ENCODE measurements around the gene ITGA8. TPM values are rescaled to one million over a fixed set of nuclear protein-coding genes. Genes with fewer than 3 reads are reported as not detected.

Gene ITGA8
- total RNA-seq, 1 donor from 2014 or later: 6.9 TPM

GRCh38 chr10:15474671-15475070 is 245.1 kb downstream of the ITGA8 start:
- Mint-ChIP-seq H3K36me3 (ENCODE audit: unreplicated experiment) (no peaks in the 10 kb centered on the region), H3K4me1 (ENCODE audit: unreplicated experiment) (peaks cover 40% of the 10 kb centered on the region), H3K4me3 (ENCODE audit: unreplicated experiment) (no peak overlapping the region), H3K9me3 (ENCODE audit: unreplicated experiment) (peaks cover 5% of the 10 kb centered on the region), H3K27ac (ENCODE audit: unreplicated experiment) (no peak overlapping the region), H3K27me3 (ENCODE audit: unreplicated experiment) (no peaks in the 10 kb centered on the region)
- TF ChIP-seq, protein P1, sequence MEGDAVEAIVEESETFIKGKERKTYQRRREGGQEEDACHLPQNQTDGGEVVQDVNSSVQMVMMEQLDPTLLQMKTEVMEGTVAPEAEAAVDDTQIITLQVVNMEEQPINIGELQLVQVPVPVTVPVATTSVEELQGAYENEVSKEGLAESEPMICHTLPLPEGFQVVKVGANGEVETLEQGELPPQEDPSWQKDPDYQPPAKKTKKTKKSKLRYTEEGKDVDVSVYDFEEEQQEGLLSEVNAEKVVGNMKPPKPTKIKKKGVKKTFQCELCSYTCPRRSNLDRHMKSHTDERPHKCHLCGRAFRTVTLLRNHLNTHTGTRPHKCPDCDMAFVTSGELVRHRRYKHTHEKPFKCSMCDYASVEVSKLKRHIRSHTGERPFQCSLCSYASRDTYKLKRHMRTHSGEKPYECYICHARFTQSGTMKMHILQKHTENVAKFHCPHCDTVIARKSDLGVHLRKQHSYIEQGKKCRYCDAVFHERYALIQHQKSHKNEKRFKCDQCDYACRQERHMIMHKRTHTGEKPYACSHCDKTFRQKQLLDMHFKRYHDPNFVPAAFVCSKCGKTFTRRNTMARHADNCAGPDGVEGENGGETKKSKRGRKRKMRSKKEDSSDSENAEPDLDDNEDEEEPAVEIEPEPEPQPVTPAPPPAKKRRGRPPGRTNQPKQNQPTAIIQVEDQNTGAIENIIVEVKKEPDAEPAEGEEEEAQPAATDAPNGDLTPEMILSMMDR (IDR thresholded peaks at IDR 0.05): no peak
- DNase-seq (ENCODE audit: extremely low spot score, unreplicated experiment): no peak

GRCh38 chr10:15473396-15473767 is 246.3 kb downstream of the ITGA8 start:
- no peaks in the 10 kb centered on the region for H3K27me3 Mint-ChIP-seq (ENCODE audit: unreplicated experiment)
- no peak overlapping the region for H3K4me3 Mint-ChIP-seq (ENCODE audit: unreplicated experiment)
- no peak for DNase-seq (ENCODE audit: extremely low spot score, unreplicated experiment)
- H3K36me3 Mint-ChIP-seq (ENCODE audit: unreplicated experiment): no peaks in the 10 kb centered on the region
- H3K4me1 Mint-ChIP-seq (ENCODE audit: unreplicated experiment): peaks cover 35% of the 10 kb centered on the region
- H3K27ac Mint-ChIP-seq (ENCODE audit: unreplicated experiment): no peak overlapping the region
- TF ChIP-seq, protein P1 (IDR thresholded peaks at IDR 0.05): no peak
- H3K9me3 Mint-ChIP-seq (ENCODE audit: unreplicated experiment): peaks cover 5% of the 10 kb centered on the region

GRCh38 chr10:15472431-15473395 is 247.0 kb downstream of the ITGA8 start:
- Mint-ChIP-seq H3K4me3 (ENCODE audit: unreplicated experiment) (no peak overlapping the region), H3K4me1 (ENCODE audit: unreplicated experiment) (peaks cover 35% of the 10 kb centered on the region), H3K36me3 (ENCODE audit: unreplicated experiment) (no peaks in the 10 kb centered on the region), H3K27ac (ENCODE audit: unreplicated experiment) (no peak overlapping the region), H3K27me3 (ENCODE audit: unreplicated experiment) (no peaks in the 10 kb centered on the region), H3K9me3 (ENCODE audit: unreplicated experiment) (peaks cover 5% of the 10 kb centered on the region)
- TF ChIP-seq, protein P1 (IDR thresholded peaks at IDR 0.05): no peak
- DNase-seq (ENCODE audit: extremely low spot score, unreplicated experiment): no peak

GRCh38 chr10:15472008-15472407 is 247.7 kb downstream of the ITGA8 start:
- TF ChIP-seq, protein P1 (IDR thresholded peaks at IDR 0.05): no peak
- H3K4me1 Mint-ChIP-seq (ENCODE audit: unreplicated experiment): peaks cover 30% of the 10 kb centered on the region
- no peaks in the 10 kb centered on the region for H3K27me3 Mint-ChIP-seq (ENCODE audit: unreplicated experiment)

DNA sequence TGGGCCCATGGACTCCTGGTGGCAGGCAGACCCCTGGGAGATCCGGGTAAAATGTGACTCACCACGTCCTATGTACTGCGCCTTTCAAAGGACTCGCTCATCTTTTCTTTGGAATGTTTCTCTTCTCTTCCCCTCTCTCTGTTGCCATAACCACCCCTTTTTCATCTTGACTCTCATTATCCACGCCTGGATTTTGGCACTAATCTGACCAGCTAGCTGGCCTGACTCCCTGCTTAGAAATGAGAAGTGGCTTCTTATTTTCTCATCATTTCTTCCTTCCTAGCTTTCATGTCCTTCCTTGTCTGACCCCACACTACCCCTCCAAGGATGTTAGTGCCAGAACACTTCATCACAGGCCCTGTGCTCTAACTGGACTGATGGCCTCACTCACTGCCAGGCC is 250.6 kb downstream of the ITGA8 start:
- Mint-ChIP-seq H3K4me3 (ENCODE audit: unreplicated experiment) (no peak overlapping the region), H3K27ac (ENCODE audit: unreplicated experiment) (no peak overlapping the region), H3K4me1 (ENCODE audit: unreplicated experiment) (peaks cover 24% of the 10 kb centered on the region), H3K27me3 (ENCODE audit: unreplicated experiment) (no peaks in the 10 kb centered on the region), H3K36me3 (ENCODE audit: unreplicated experiment) (no peaks in the 10 kb centered on the region), H3K9me3 (ENCODE audit: unreplicated experiment) (no peaks in the 10 kb centered on the region)
- TF ChIP-seq, protein P1 (IDR thresholded peaks at IDR 0.05): no peak
- no peak for DNase-seq (ENCODE audit: extremely low spot score, unreplicated experiment)

More at GRCh38 chr10:15472008-15472407, 247.7 kb downstream of the ITGA8 start:
- H3K9me3 Mint-ChIP-seq (ENCODE audit: unreplicated experiment): peaks cover 5% of the 10 kb centered on the region
- no peak overlapping the region for H3K27ac Mint-ChIP-seq (ENCODE audit: unreplicated experiment)
- no peaks in the 10 kb centered on the region for H3K36me3 Mint-ChIP-seq (ENCODE audit: unreplicated experiment)
- no peak for DNase-seq (ENCODE audit: extremely low spot score, unreplicated experiment)
- no peak overlapping the region for H3K4me3 Mint-ChIP-seq (ENCODE audit: unreplicated experiment)

Data from osteocyte (in vitro differentiated cells).